ENCODE measurements around the gene KLK8. TPM values are rescaled to one million over a fixed set of nuclear protein-coding genes. Genes with fewer than 3 reads are reported as not detected.
"Not testable (repeated sequence)": the region's sequence is repeated elsewhere in the genome, so short reads cannot be mapped to it uniquely, and the experiment has no call there.

KLK8 gene
- polyA plus RNA-seq, 3 donors, result not detected

- H3K9me3 ChIP-seq (replicated peaks in 1 of 2; ENCODE audit: control insufficient read depth in 1 of 2, insufficient read depth in 1 of 2, low read length in 2 of 2), result peaks cover 0 to 4% of the 10 kb centered on the region in 2 donors
- H3K9me3 Mint-ChIP-seq, result peaks cover 0 to 13% (median 6%) of the 10 kb centered on the region in 7 donors
- DNase-seq, result no peak
- no peaks in the 10 kb centered on the region for H3K79me2 ChIP-seq (ENCODE audit: insufficient read depth, low read length)
- H3K4me2 ChIP-seq (replicated peaks; ENCODE audit: extremely low read depth, low read length, poor library complexity, severe bottlenecking), result no peak overlapping the region
- no peaks in the 10 kb centered on the region for H3K36me3 ChIP-seq (replicated peaks in 1 of 2; ENCODE audit: control insufficient read depth in 1 of 2, insufficient read depth in 2 of 2, low read length in 2 of 2)
- no peak overlapping the region for H3K9ac ChIP-seq (ENCODE audit: insufficient read depth, low read length, poor library complexity, severe bottlenecking)
- H3K27ac Mint-ChIP-seq, result no peak overlapping the region
- no peak overlapping the region for H2AFZ ChIP-seq (ENCODE audit: insufficient read depth, low read depth, low read length, poor library complexity, severe bottlenecking)
- H3K27me3 Mint-ChIP-seq (ENCODE audit: low read depth in 3 of 3), result peaks cover 5 to 17% (median 9%) of the 10 kb centered on the region in 3 donors
- no peak overlapping the region for H3K27ac ChIP-seq (ENCODE audit: low read depth in 1 of 2, low read length in 2 of 2)
- no peaks in the 10 kb centered on the region for H4K20me1 ChIP-seq (ENCODE audit: insufficient read depth, low read length)
- TF ChIP-seq, protein P1, sequence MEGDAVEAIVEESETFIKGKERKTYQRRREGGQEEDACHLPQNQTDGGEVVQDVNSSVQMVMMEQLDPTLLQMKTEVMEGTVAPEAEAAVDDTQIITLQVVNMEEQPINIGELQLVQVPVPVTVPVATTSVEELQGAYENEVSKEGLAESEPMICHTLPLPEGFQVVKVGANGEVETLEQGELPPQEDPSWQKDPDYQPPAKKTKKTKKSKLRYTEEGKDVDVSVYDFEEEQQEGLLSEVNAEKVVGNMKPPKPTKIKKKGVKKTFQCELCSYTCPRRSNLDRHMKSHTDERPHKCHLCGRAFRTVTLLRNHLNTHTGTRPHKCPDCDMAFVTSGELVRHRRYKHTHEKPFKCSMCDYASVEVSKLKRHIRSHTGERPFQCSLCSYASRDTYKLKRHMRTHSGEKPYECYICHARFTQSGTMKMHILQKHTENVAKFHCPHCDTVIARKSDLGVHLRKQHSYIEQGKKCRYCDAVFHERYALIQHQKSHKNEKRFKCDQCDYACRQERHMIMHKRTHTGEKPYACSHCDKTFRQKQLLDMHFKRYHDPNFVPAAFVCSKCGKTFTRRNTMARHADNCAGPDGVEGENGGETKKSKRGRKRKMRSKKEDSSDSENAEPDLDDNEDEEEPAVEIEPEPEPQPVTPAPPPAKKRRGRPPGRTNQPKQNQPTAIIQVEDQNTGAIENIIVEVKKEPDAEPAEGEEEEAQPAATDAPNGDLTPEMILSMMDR (IDR thresholded peaks at IDR 0.05), result no peak
- H3K4me1 Mint-ChIP-seq, result no peaks in the 10 kb centered on the region
- intact Hi-C loops (cut with micrococcal nuclease), result no loop called here
- no peak overlapping the region for H3K4me3 Mint-ChIP-seq
- H3K4me3 ChIP-seq (replicated peaks in 1 of 3; ENCODE audit: low read depth in 2 of 3, low read length in 3 of 3), result no peak overlapping the region
- no peaks in the 10 kb centered on the region for H3K4me1 ChIP-seq (ENCODE audit: control insufficient read depth in 1 of 2, insufficient read depth in 2 of 2, low read length in 2 of 2)
- no peaks in the 10 kb centered on the region for H3K36me3 Mint-ChIP-seq
- H3K27me3 ChIP-seq (ENCODE audit: control insufficient read depth in 2 of 2, insufficient read depth in 2 of 2, low read length in 2 of 2), result peaks cover 0 to 2% of the 10 kb centered on the region in 2 donors
- WGBS (ENCODE audit: insufficient coverage), result no CpG with 5 or more reads among the region's 2 CpGs
Measured at GRCh38 chr19:50994129-50994528, 7.3 kb downstream of the KLK8 start.

- Histone ChIP-seq H3K9ac (ENCODE audit: insufficient read depth, low read length, poor library complexity, severe bottlenecking) (no peak overlapping the region), H3K79me2 (ENCODE audit: insufficient read depth, low read length) (no peaks in the 10 kb centered on the region), H3K9me3 (replicated peaks in 1 of 2; ENCODE audit: control insufficient read depth in 1 of 2, insufficient read depth in 1 of 2, low read length in 2 of 2) (peaks cover 0 to 4% of the 10 kb centered on the region in 2 donors), H4K20me1 (ENCODE audit: insufficient read depth, low read length) (no peaks in the 10 kb centered on the region), H2AFZ (ENCODE audit: insufficient read depth, low read depth, low read length, poor library complexity, severe bottlenecking) (no peak overlapping the region), H3K27ac (ENCODE audit: low read depth in 1 of 2, low read length in 2 of 2) (no peak overlapping the region), H3K4me3 (replicated peaks in 1 of 3; ENCODE audit: low read depth in 2 of 3, low read length in 3 of 3) (no peak overlapping the region), H3K27me3 (ENCODE audit: control insufficient read depth in 2 of 2, insufficient read depth in 2 of 2, low read length in 2 of 2) (peaks cover 0 to 2% of the 10 kb centered on the region in 2 donors), H3K4me2 (replicated peaks; ENCODE audit: extremely low read depth, low read length, poor library complexity, severe bottlenecking) (no peak overlapping the region), H3K4me1 (ENCODE audit: control insufficient read depth in 1 of 2, insufficient read depth in 2 of 2, low read length in 2 of 2) (no peaks in the 10 kb centered on the region), H3K36me3 (replicated peaks in 1 of 2; ENCODE audit: control insufficient read depth in 1 of 2, insufficient read depth in 2 of 2, low read length in 2 of 2) (no peaks in the 10 kb centered on the region)
- Mint-ChIP-seq H3K9me3 (peaks cover 0 to 13% (median 7%) of the 10 kb centered on the region in 7 donors), H3K27me3 (ENCODE audit: low read depth in 3 of 3) (peaks cover 5 to 14% (median 9%) of the 10 kb centered on the region in 3 donors), H3K4me1 (no peaks in the 10 kb centered on the region), H3K36me3 (no peaks in the 10 kb centered on the region), H3K27ac (no peak overlapping the region), H3K4me3 (no peak overlapping the region)
- no peak for DNase-seq
- WGBS (ENCODE audit: insufficient coverage), result 60% methylated on average over 1 of the region's 2 CpGs
- intact Hi-C loops (cut with micrococcal nuclease), result no loop called here
- TF ChIP-seq, protein P1 (IDR thresholded peaks at IDR 0.05), result no peak
Measured at GRCh38 chr19:50992666-50993035, 8.8 kb downstream of the KLK8 start.

- 89% methylated on average over 9 of the region's 14 CpGs for WGBS (ENCODE audit: insufficient coverage)
Measured at GRCh38 chr19:50984416-50984815, 17.0 kb downstream of the KLK8 start.

More at GRCh38 chr19:50984416-50984815, 17.0 kb downstream of the KLK8 start:
- DNase-seq; H3K9ac ChIP-seq (ENCODE audit: insufficient read depth, low read length, poor library complexity, severe bottlenecking); H3K36me3 ChIP-seq (replicated peaks in 1 of 2; ENCODE audit: control insufficient read depth in 1 of 2, insufficient read depth in 2 of 2, low read length in 2 of 2); H3K36me3 Mint-ChIP-seq; H3K79me2 ChIP-seq (ENCODE audit: insufficient read depth, low read length); H3K9me3 ChIP-seq (replicated peaks in 1 of 2; ENCODE audit: control insufficient read depth in 1 of 2, insufficient read depth in 1 of 2, low read length in 2 of 2); H4K20me1 ChIP-seq (ENCODE audit: insufficient read depth, low read length); H3K4me1 Mint-ChIP-seq; H3K4me1 ChIP-seq (ENCODE audit: control insufficient read depth in 1 of 2, insufficient read depth in 2 of 2, low read length in 2 of 2); H3K27ac ChIP-seq (ENCODE audit: low read depth in 1 of 2, low read length in 2 of 2); intact Hi-C loops (cut with micrococcal nuclease); H3K4me3 ChIP-seq (replicated peaks in 1 of 3; ENCODE audit: low read depth in 2 of 3, low read length in 3 of 3); H2AFZ ChIP-seq (ENCODE audit: insufficient read depth, low read depth, low read length, poor library complexity, severe bottlenecking); H3K27ac Mint-ChIP-seq; H3K4me2 ChIP-seq (replicated peaks; ENCODE audit: extremely low read depth, low read length, poor library complexity, severe bottlenecking); H3K27me3 ChIP-seq (ENCODE audit: control insufficient read depth in 2 of 2, insufficient read depth in 2 of 2, low read length in 2 of 2): not testable (repeated sequence)
- Mint-ChIP-seq H3K4me3 (peak overlapping the region in 1 of 2 donors; percentile 58), H3K9me3 (peaks cover 0 to 12% (median 1%) of the 10 kb centered on the region in 7 donors), H3K27me3 (ENCODE audit: low read depth in 3 of 3) (peaks cover 30 to 48% (median 31%) of the 10 kb centered on the region in 3 donors)
